Stimulated activated naive B cell treated with anti-CD40 and anti-IgM and Interleukin-4, amounts not matched to agents 10 μg/mL and 1 μg/mL and 100 μg/mL, for 72 hours (primary cell): Measurements from ENCODE around the gene WDPCP.
"Not testable (repeated sequence)": the region's sequence is repeated elsewhere in the genome, so short reads cannot be mapped to it uniquely, and the experiment has no call there.

Source experiments
- ATAC-seq, 2 donors: fragments of 150-1000 bp; cut with Tn5 transposase; replicated peaks; 2 replicates each; pipeline ENCODE4 v1.10.0; 2021; ENCODE audit warnings: moderate library complexity in 1 of 2
- DNase-seq: peaks from one replicate; pipeline ENCODE4 v3.0.0; 2021
- H3K27ac Mint-ChIP-seq: one replicate; pipeline ENCODE4 v1.8.0; 2022; ENCODE audit warnings: mild to moderate bottlenecking, mixed read lengths
- H3K27me3 Mint-ChIP-seq, 2 donors: one replicate each; pipeline ENCODE4 v1.8.0; 2022; ENCODE audit warnings: mixed read lengths in 2 of 2
- H3K36me3 Mint-ChIP-seq, 2 donors: one replicate each; pipeline ENCODE4 v1.8.0; 2022; ENCODE audit warnings: mixed read lengths in 2 of 2, mild to moderate bottlenecking in 1 of 2
- H3K4me1 Mint-ChIP-seq, 2 donors: one replicate each; pipeline ENCODE4 v1.8.0; 2022; ENCODE audit warnings: mixed read lengths in 2 of 2, mild to moderate bottlenecking in 1 of 2
- H3K4me3 Mint-ChIP-seq, 2 donors: one replicate each; pipeline ENCODE4 v1.8.0; 2022; ENCODE audit warnings: mild to moderate bottlenecking in 2 of 2, mixed read lengths in 2 of 2, moderate library complexity in 1 of 2
- H3K9me3 Mint-ChIP-seq, 2 donors: one replicate each; pipeline ENCODE4 v1.8.0; 2022; ENCODE audit warnings: mixed read lengths in 2 of 2, mild to moderate bottlenecking in 1 of 2

Gene WDPCP

GRCh38 chr2:63494100-63494499 is 94.2 kb downstream of the WDPCP start:
- Mint-ChIP-seq H3K27me3 (no peaks in the 10 kb centered on the region), H3K9me3 (peaks cover 0 to 3% of the 10 kb centered on the region in 2 donors), H3K36me3 (peaks cover 5 to 16% of the 10 kb centered on the region in 2 donors), H3K27ac (no peak overlapping the region), H3K4me1 (peaks cover 8 to 21% of the 10 kb centered on the region in 2 donors), H3K4me3 (no peak overlapping the region)
- ATAC-seq (no peak), DNase-seq (no peak)

- ATAC-seq (no peak), DNase-seq (no peak)
- no peak overlapping the region for H3K4me3 Mint-ChIP-seq
- no peak overlapping the region for H3K27ac Mint-ChIP-seq
- no peaks in the 10 kb centered on the region for H3K4me1 Mint-ChIP-seq
- H3K27me3 Mint-ChIP-seq: no peaks in the 10 kb centered on the region
- H3K36me3 Mint-ChIP-seq: peaks cover 3 to 10% of the 10 kb centered on the region in 2 donors
- no peaks in the 10 kb centered on the region for H3K9me3 Mint-ChIP-seq
Measured at GRCh38 chr2:63488118-63488713, 100.1 kb downstream of the WDPCP start.

- peak in 1 of 2 donors; percentile 27 for ATAC-seq
- Mint-ChIP-seq H3K27ac (no peak overlapping the region), H3K27me3 (no peaks in the 10 kb centered on the region), H3K4me3 (no peak overlapping the region), H3K9me3 (no peaks in the 10 kb centered on the region), H3K4me1 (no peaks in the 10 kb centered on the region), H3K36me3 (peaks cover 3 to 10% of the 10 kb centered on the region in 2 donors)
- no peak for DNase-seq
Measured at GRCh38 chr2:63486861-63487290, 101.4 kb downstream of the WDPCP start.

GRCh38 chr2:63484901-63485300 is 103.4 kb downstream of the WDPCP start:
- no peaks in the 10 kb centered on the region for H3K27me3 Mint-ChIP-seq
- H3K4me1 Mint-ChIP-seq: no peaks in the 10 kb centered on the region
- no peak for DNase-seq
- H3K9me3 Mint-ChIP-seq: no peaks in the 10 kb centered on the region
- H3K36me3 Mint-ChIP-seq: peaks cover 9% of the 10 kb centered on the region in 2 donors
- no peak overlapping the region for H3K27ac Mint-ChIP-seq
- H3K4me3 Mint-ChIP-seq: no peak overlapping the region
- no peak for ATAC-seq

GRCh38 chr2:63484481-63484880 is 103.8 kb downstream of the WDPCP start:
- H3K27me3 Mint-ChIP-seq: no peaks in the 10 kb centered on the region

GRCh38 chr2:63477686-63478085 is 110.6 kb downstream of the WDPCP start:
- H3K27me3 Mint-ChIP-seq: no peaks in the 10 kb centered on the region

More at GRCh38 chr2:63484481-63484880, 103.8 kb downstream of the WDPCP start:
- Mint-ChIP-seq H3K36me3 (peaks cover 11 to 12% of the 10 kb centered on the region in 2 donors), H3K4me1 (peaks cover 0 to 3% of the 10 kb centered on the region in 2 donors), H3K4me3 (no peak overlapping the region), H3K9me3 (no peaks in the 10 kb centered on the region), H3K27ac (no peak overlapping the region)
- no peak for DNase-seq
- ATAC-seq: no peak

GRCh38 chr2:63469313-63469712 is 119.0 kb downstream of the WDPCP start:
- ATAC-seq, H3K27me3 Mint-ChIP-seq, H3K4me3 Mint-ChIP-seq, DNase-seq, H3K27ac Mint-ChIP-seq, H3K4me1 Mint-ChIP-seq: not testable (repeated sequence)
- H3K36me3 Mint-ChIP-seq: peaks cover 18 to 31% of the 10 kb centered on the region in 2 donors
- peaks cover 10 to 12% of the 10 kb centered on the region in 2 donors for H3K9me3 Mint-ChIP-seq

More at GRCh38 chr2:63477686-63478085, 110.6 kb downstream of the WDPCP start:
- peaks cover 0 to 5% of the 10 kb centered on the region in 2 donors for H3K4me1 Mint-ChIP-seq
- H3K27ac Mint-ChIP-seq: no peak overlapping the region
- DNase-seq (no peak), ATAC-seq (no peak)
- peaks cover 1 to 4% of the 10 kb centered on the region in 2 donors for H3K9me3 Mint-ChIP-seq
- H3K4me3 Mint-ChIP-seq: no peak overlapping the region
- peaks cover 23 to 28% of the 10 kb centered on the region in 2 donors for H3K36me3 Mint-ChIP-seq

- DNase-seq: no peak
- H3K27ac Mint-ChIP-seq: no peak overlapping the region
- no peak overlapping the region for H3K4me3 Mint-ChIP-seq
- no peaks in the 10 kb centered on the region for H3K4me1 Mint-ChIP-seq
- H3K36me3 Mint-ChIP-seq: peaks cover 44 to 60% of the 10 kb centered on the region in 2 donors
- H3K9me3 Mint-ChIP-seq: peaks cover 14 to 15% of the 10 kb centered on the region in 2 donors
- no peaks in the 10 kb centered on the region for H3K27me3 Mint-ChIP-seq
- ATAC-seq: no peak
Measured at GRCh38 chr2:63465633-63466032, 122.6 kb downstream of the WDPCP start.

- H3K4me1 Mint-ChIP-seq: no peaks in the 10 kb centered on the region
- no peak for DNase-seq
- ATAC-seq: no peak
- H3K4me3 Mint-ChIP-seq: no peak overlapping the region
- H3K36me3 Mint-ChIP-seq: peaks cover 44 to 65% of the 10 kb centered on the region in 2 donors
- H3K27me3 Mint-ChIP-seq: no peaks in the 10 kb centered on the region
- H3K27ac Mint-ChIP-seq: no peak overlapping the region
- peaks cover 10 to 18% of the 10 kb centered on the region in 2 donors for H3K9me3 Mint-ChIP-seq
Measured at GRCh38 chr2:63463142-63463541, 125.1 kb downstream of the WDPCP start.

- DNase-seq (no peak), ATAC-seq (no peak)
- Mint-ChIP-seq H3K9me3 (peaks cover 0 to 9% of the 10 kb centered on the region in 2 donors), H3K4me3 (no peak overlapping the region), H3K36me3 (peaks cover 19 to 35% of the 10 kb centered on the region in 2 donors), H3K27ac (no peak overlapping the region), H3K27me3 (no peaks in the 10 kb centered on the region), H3K4me1 (peaks cover 2 to 5% of the 10 kb centered on the region in 2 donors)
Measured at GRCh38 chr2:63446658-63447057, 141.6 kb downstream of the WDPCP start.

GRCh38 chr2:63444565-63445288 is 143.6 kb downstream of the WDPCP start:
- DNase-seq: no peak
- no peak for ATAC-seq

GRCh38 chr2:63440612-63441011 is 147.7 kb downstream of the WDPCP start:
- Mint-ChIP-seq H3K4me1 (peaks cover 4 to 9% of the 10 kb centered on the region in 2 donors), H3K27ac (no peak overlapping the region), H3K4me3 (no peak overlapping the region), H3K36me3 (peaks cover 2 to 12% of the 10 kb centered on the region in 2 donors), H3K9me3 (no peaks in the 10 kb centered on the region), H3K27me3 (no peaks in the 10 kb centered on the region)
- no peak for ATAC-seq
- DNase-seq: no peak

More at GRCh38 chr2:63444565-63445288, 143.6 kb downstream of the WDPCP start:
- Mint-ChIP-seq H3K27ac (no peak overlapping the region), H3K4me1 (peaks cover 4 to 9% of the 10 kb centered on the region in 2 donors), H3K27me3 (no peaks in the 10 kb centered on the region), H3K9me3 (peaks cover 0 to 2% of the 10 kb centered on the region in 2 donors), H3K36me3 (peaks cover 7 to 19% of the 10 kb centered on the region in 2 donors), H3K4me3 (no peak overlapping the region)

- Mint-ChIP-seq H3K4me1 (peaks cover 2 to 9% of the 10 kb centered on the region in 2 donors), H3K36me3 (peaks cover 0 to 4% of the 10 kb centered on the region in 2 donors), H3K27ac (no peak overlapping the region), H3K27me3 (no peaks in the 10 kb centered on the region), H3K4me3 (no peak overlapping the region), H3K9me3 (no peaks in the 10 kb centered on the region)
- no peak for ATAC-seq
- DNase-seq: no peak
Measured at GRCh38 chr2:63438181-63438580, 150.1 kb downstream of the WDPCP start.

GRCh38 chr2:63436488-63436887 is 151.8 kb downstream of the WDPCP start:
- no peaks in the 10 kb centered on the region for H3K9me3 Mint-ChIP-seq
- no peaks in the 10 kb centered on the region for H3K27me3 Mint-ChIP-seq
- DNase-seq (no peak), ATAC-seq (no peak)
- peaks cover 5 to 9% of the 10 kb centered on the region in 2 donors for H3K4me1 Mint-ChIP-seq
- peaks cover 0 to 11% of the 10 kb centered on the region in 2 donors for H3K36me3 Mint-ChIP-seq
- no peak overlapping the region for H3K27ac Mint-ChIP-seq
- H3K4me3 Mint-ChIP-seq: no peak overlapping the region

GRCh38 chr2:63435070-63435469 is 153.2 kb downstream of the WDPCP start:
- Mint-ChIP-seq H3K4me3 (no peak overlapping the region), H3K27me3 (no peaks in the 10 kb centered on the region), H3K27ac (no peak overlapping the region), H3K36me3 (peaks cover 2 to 12% of the 10 kb centered on the region in 2 donors), H3K4me1 (peaks cover 0 to 3% of the 10 kb centered on the region in 2 donors), H3K9me3 (peaks cover under 1 to 1% of the 10 kb centered on the region in 2 donors)
- ATAC-seq (no peak), DNase-seq (no peak)
